HFF-Myc (cell line): ENCODE data around the gene U2AF1.
"Not testable (repeated sequence)": the region's sequence is repeated elsewhere in the genome, so short reads cannot be mapped to it uniquely, and the experiment has no call there.

Experiments
- DNase-seq: peaks from one replicate; pipeline ENCODE4 v3.0.0-alpha.2; 2011; ENCODE audit warnings: low read depth; ENCODE audit errors: extremely low read depth
- H3K4me3 ChIP-seq: replicated peaks from 2 replicates; pipeline ENCODE4 v1.5.1; 2011; ENCODE audit warnings: low read depth, mild to moderate bottlenecking, control low read depth, low read length

U2AF1 gene

DNA sequence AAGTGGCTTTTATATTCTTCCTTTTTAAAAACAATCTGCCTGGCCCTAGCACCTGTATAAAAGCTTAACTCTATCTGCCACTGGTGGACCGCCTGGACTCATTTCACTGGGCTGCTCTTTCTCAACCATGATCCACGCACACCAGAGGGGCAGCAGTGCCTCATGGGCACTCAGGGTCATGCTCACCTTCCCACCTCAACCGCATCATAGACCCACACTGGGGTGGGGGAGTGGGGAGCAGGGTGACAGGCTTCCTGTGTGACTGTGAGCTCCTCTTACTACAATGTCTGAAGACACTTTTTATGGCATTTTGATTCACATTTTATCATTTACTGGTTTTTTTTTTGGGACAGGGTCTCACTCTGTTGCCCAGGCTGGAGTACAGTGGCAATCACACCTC lies 16.4 kb downstream of the U2AF1 start:
- not testable (repeated sequence) for H3K4me3 ChIP-seq, DNase-seq

DNA sequence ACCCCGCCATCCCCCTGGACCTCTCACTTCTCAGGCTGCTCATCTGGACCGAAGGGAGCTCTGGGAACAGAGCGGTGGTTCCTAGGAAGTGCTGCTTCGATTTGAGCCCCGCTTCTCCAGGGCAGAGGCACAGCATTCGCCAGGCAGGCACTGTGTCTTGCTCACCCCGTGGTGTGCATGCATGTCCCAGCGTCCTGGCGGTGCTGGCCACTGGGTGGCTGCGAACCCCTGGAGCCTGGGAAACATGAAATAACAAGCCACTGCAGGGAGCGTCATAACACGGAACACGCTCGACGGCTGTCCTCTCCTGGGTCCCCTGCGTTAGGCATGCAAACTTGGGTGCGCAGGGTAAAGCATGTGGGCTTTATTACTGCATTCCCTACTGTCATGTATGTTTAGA lies 17.9 kb downstream of the U2AF1 start:
- DNase-seq, H3K4me3 ChIP-seq: not testable (repeated sequence)

DNA sequence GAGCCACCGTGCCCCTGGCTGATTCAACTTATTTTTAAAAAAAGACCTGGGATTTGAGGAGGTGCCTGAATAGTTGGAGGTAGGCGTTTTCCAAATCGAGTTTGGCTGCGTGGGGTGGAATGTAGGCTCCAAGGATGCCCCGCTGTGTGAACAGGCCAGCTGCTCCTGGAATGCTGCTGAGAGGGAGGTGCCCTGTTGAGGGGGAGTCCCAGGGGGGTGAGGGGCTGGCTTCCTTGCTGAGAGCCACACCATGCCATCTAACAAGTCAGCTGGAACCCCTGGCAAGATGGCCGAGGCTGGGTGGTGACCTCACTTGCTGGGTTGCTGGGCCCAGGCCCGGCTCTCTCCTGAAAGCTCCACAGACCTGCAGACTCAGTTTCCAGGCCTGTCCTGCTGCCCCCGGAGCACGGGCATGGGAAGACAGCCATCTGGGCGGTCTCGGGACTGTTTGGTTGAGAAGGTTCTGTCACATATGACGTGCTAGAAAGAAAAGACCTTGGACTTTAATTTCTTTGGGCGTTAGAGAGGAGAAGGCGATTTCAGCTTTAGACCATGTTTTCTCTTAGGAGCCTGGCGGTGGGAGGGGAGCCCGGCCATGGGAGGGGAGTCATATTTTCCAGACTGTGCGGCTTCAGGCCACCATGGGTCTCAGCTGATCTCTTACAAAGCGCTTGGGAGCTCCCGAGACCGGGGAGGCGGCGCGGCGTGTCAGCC lies 24.6 kb downstream of the U2AF1 start:
- not testable (repeated sequence) for H3K4me3 ChIP-seq

DNA sequence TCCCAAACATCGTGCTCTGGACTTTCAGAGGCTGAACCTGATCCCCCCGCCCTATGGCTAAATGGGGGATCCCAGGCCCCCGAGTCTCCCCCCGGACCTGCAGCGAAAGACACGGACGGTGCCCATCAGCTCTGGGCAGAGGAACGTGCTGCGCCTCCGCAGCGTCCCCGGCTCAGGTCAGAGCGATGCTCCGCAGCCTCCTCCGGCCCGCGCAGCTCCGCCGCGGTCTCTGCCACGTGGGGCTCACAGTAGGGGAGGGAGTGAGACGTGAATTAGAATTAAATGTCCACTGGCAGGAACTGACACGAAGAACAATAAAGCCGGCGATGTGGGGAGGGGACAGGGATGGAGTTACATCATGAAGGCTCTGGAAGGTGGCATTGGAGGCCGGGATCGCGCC lies 30.7 kb downstream of the U2AF1 start:
- DNase-seq, H3K4me3 ChIP-seq: not testable (repeated sequence)

More for the DNA sequence above, 24.6 kb downstream of the U2AF1 start:
- not testable (repeated sequence) for DNase-seq

DNA sequence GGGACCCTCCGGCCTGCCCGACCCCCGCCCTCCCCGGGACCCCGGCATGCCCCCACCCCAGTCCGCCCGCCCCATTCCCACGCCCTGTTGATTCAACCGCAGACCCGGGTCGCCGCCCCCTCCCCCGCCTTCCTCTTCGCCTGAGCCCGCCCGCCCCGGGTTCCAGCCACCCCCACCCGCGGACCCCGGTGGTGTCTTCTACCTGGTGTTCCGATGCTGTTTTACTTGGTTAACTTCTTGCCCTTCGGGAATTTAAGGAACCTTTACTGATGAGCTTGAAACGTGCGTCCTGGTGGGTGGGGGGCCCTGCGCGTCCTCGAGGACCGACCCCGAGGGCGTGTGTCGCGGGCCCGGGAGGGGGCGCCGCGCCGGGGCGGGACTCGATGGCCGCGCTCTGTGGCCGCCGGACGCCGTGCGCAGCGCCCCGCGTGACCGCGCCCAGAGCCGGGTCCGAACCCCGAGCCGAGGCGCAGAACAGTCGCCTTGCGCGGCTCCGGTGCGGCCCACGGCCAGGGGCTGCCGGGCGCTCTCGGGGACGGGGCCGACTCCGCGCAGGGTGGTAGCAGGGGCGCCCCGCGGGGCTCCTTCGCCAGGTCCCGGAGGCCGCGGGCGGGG lies 31.2 kb downstream of the U2AF1 start:
- not testable (repeated sequence) for DNase-seq, H3K4me3 ChIP-seq

DNA sequence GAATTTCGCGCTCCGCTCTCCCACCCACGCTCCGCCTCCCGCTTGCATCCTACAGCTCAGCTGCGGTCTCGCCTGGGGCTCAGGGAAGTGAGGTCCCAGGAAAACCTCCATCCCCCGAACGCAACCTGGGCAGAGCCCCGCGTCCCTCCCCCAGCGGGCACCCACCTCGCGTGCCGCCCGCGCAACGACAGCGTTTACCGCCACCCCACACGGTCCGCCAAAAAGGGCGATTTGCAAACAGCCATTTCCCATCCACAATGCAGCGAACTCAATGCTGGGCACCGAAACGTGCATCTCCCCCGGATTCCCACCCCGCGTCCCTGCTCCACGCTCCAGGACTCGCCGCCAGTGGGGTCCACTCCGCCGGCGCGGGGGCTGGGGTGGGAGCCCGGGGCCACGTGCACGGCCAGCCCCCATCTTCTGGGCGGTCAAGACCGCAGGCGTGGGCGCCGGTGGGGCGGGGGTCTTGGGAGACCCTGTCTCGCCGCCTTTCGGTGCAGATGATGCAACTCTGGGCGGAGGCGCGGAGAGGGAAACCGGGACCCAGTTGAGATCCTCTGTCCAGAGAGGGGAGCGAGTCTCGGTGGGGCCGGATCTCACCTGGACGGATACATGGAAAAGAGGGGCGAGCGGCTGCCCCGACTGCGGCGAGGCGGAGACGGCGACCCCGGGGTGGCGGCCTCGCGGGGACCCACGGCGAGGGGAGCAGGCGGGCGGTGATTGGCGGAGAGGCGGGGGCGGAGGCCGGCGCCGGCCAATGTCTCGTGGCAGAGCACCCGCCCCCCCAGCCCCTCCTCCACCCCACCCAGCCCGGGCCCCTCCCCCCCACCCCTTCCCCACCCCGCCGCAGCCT lies 32.0 kb downstream of the U2AF1 start, which contains the start of gene CBS:
CBS (minus strand) TSS at position 666 of the 853 bp plus-strand sequence. CDS start 3,642 bp downstream, outside the sequence.
- not testable (repeated sequence) for DNase-seq, H3K4me3 ChIP-seq

DNA sequence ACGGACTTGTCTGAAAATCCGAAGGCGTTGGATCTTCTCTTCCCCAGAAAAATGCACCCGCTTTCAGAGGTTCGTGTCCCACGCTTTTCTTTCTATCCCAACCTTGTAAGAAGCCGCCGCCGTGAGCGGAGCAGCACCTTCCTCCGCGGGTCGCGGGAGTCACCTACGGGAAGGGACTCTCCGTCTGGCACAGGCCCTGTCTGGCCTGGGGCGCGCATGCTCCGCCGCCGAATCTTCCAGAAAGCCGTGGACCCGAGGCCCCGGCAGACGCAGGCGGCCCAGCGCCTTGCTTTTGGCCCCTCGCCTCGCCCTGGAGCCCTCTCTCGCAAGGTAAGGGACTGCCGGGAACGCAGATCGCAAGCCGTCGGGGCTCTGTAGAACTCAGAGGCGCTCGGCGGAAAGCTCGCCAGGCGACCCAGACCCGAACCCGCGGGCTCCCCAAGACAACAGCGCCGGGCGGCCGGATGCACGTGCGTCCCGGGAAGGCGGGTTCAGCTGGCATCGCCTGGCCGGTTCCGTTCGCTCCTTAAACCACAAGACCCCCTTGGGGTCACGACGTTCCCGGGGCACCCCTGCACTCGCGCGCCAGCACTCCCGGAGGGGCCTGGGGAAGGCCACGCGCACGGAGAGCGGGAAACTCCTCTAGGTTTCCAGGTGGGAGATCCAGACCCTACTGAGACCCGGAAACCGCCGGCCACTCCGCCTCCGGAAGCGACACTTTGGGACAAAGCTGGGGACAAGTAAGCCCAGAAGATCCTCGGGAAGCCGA lies 32.8 kb downstream of the U2AF1 start:
- not testable (repeated sequence) for H3K4me3 ChIP-seq, DNase-seq

DNA sequence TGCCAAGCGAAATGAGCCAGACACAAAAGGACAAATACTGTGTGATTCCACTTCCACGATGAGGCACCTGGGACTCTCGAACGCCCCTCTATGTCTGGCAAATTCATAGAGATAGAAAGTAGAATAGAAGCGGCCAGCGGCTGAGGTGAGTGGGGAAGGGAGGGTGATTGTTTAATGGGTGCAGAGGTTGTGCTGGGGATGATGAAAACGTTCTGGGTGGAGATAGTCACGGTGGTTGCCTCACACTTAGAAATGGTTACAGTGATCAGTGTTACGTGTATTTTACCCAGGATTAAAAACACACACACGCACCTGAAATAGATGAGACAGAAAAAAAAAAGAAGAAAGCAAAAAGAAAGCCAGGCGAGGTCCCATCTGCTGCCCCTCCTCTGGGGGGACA lies 34.6 kb downstream of the U2AF1 start:
- not testable (repeated sequence) for DNase-seq, H3K4me3 ChIP-seq

DNA sequence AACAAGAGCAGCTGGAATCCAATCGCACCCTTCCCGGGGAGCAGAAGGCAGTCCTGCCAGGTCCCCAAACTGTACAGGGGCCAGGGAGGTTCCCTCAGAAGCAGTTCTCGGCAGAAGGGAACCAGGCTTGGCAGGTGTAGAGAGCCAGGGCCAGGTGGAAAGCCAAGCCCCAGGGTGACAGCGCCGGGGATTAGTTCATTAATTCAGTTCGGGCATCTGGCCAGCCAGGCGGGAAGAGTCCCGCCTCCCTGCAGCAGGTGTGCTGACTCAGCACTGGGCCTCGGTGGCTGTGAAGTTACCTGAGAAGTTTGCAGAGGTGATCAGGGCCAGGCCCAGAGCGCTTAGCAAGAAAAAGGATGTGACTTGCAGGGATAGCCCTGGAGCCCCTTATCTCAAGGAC lies 37.7 kb downstream of the U2AF1 start:
- DNase-seq, H3K4me3 ChIP-seq: not testable (repeated sequence)

DNA sequence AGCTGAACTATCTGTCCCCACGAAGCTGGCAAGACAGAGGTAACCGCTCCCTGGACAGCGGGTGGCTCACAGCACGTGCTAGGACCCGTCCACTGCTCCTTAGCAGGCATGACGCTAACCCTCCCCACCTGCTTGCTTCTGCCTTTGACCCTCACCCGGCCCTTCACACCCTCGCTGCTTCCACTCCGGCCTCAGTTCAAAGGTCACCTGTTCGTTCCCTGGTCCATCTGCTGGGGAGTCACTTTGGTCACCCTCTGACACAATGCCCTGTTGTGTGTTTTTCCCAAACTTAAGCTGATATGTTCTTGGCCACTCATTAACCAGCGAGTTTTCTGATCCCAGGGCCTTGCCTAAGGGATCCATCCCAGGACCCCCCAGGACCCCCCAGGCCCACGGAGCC lies 39.3 kb downstream of the U2AF1 start:
- DNase-seq, H3K4me3 ChIP-seq: not testable (repeated sequence)

DNA sequence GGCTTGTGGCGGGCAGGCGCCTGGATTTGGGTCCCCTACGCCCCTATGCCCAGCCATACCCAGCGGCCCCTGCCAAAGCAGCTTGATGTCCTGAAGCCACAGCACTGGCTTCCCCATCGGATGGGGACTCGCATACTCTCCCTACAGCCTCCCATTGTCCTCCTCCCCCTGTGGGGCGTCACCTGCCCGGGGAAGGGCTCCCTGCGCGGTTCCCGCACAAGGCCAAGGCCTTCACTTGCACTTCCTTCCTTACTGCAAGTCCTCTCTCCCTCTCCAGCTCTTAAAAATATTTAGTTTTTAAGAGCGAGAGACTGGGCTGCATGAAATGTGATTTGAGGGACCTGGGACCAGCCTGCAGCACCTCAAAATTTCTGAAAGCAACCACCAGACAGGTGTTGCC lies 40.7 kb downstream of the U2AF1 start:
- not testable (repeated sequence) for H3K4me3 ChIP-seq, DNase-seq

DNA sequence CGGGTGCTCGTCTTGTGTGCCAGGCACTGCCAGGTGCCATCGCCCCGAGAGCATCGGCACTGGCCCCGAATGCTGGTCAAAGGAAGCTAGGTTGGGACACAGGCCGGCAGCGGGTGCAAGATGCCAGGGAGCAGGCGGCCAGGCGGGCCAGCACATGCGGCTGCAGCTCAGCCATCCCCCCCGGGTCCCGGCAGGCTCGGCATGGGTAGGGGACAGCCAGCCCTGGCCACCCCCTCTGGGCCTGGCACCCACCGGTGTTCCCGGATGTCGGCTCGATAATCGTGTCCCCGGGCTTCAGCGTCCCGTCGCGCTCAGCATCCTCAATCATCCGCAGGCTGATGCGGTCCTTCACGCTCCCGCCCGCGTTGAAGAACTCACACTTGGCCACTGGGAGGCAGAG lies 41.4 kb downstream of the U2AF1 start:
- not testable (repeated sequence) for DNase-seq

DNA sequence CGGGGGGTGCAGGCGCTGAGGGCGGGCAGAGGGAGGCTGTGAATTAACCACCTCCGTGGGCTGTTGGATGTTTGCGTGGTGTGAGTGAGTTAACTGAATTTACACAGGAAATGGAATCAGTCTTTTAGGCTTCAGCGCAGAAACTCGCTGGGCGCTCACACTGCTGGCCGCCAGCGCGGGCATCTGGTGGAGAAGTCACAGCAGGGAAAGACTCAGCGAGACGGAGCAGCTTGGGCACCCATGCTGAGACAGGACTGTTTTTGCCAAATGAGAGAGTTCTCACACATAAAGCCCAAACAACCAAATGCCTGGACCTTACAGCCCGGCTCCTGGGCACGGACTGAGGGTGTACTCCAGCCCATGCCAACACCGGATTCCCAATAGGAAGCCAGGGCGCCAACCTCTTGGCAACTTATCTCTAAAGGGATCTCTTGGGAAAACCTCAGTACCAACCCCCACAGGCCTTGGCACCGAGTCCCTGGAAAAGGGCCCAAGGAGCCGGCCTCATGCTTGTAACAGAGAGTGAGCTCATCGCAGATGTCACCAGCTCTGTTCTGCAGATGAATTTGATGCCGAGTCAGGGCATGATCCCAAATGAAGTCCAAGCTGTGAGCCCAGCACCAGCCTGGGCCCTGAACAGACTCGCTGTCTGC lies 43.0 kb downstream of the U2AF1 start:
- DNase-seq, H3K4me3 ChIP-seq: not testable (repeated sequence)

More for the DNA sequence above, 41.4 kb downstream of the U2AF1 start:
- not testable (repeated sequence) for H3K4me3 ChIP-seq

DNA sequence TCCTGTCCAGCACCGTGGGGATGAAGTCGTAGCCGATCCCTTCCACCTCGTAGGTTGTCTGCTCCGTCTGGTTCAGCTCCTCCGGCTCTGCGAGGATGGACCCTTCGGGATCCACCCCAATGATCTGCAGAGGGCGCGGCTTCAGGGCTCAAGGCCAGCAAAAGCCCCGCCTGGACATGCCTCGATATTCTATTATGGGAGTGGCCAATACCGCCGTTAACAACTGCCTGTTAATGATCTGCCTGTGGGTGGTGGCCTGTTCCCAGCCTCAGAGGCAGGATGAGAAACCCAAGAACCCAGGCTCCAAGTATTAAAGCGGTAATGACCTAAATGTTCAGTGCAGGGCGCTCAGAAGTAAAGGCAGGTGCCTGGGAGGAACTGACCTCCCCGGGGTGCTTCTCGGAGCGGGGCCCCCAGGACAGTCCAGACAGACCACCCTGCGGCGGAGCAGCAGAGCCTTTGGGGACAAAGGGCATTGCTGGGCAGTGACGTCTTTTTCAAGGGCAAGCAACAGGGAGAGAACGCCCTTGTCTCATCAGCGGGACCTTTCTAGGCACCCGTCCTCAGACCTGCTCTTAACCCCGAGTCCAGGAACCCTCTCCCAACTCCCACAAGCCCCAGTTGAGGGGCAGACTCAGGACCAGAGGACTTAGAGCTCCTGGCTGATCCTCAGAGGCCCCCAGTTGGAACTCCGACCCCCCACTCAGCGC lies 44.3 kb downstream of the U2AF1 start:
- H3K4me3 ChIP-seq, DNase-seq: not testable (repeated sequence)

DNA sequence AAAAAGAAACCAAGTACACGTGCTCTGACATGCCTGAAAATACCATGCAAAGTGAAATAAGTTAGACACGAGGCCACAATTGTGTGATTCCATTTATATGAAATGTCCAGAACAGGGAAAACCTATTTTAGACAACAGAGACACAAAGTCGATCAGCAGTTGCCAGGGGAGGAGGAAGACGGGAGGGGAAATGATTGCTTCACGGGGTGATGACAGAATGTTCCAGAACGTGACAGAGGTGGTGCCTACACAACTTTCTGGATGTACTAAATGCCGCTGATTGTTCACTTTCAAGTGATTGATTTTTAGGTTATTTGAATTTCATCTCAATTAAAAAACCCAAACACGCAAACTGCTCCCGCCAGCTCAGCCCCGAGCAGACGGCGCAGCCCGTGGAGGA lies 54.3 kb downstream of the U2AF1 start:
- DNase-seq, H3K4me3 ChIP-seq: not testable (repeated sequence)

DNA sequence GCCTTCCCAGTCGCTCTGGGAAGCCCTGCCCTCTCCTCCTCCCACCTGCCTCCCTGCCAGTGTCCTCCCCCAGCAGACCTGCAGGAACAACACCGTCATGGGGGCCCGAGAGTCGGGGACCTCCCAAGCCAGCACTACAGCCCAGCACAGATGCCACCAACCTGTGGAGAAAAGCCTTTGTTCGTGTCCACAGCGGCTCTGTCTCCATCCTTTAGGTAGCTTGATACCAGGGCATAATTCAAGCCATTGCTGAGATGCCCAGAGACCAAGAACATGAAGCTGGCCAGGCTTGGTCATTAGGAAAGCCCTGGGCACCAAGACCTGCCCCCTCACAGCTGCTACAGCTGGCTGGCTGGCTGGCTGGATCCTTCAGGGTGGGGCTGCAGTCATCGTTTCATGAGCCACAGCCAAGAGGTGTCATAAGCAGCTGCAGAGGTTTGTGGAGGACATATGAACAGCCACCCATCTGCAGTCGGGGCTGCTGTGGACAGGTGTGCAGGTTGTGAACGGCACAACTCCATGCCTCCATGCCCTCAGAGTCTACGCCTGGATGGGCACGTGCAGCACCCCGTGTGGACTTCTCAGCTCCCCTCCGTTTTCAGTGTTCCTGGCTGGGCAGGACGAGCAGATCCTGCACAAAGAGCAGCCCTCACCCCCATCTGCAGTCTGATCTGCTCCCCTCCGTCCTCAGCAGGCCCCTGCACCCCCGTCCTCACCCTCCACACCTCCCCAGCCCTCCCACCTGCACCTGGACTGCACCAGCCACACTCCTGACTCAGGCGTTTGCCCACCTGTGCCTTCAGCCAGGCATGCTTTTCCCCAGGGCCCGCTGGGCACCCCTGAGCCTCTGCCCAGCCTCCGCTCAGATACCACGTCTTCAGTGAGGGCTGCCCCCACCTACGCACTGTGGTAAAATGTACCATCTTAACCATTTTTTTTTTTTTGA lies 61.2 kb downstream of the U2AF1 start:
- H3K4me3 ChIP-seq, DNase-seq: not testable (repeated sequence)
